ENCODE data around the gene C2orf81. TPM values are rescaled to one million over a fixed set of nuclear protein-coding genes. Genes with fewer than 3 reads are reported as not detected.

The C2orf81 gene
- polyA plus RNA-seq, 3 donors, result 4.6 to 9.6 (median 8.0) TPM

- no peak for DNase-seq (ENCODE audit: extremely low read depth in 1 of 11, low read depth in 9 of 11, low spot score in 4 of 11)
Observed at GRCh38 chr2:74414441-74414840, 7.0 kb downstream of the C2orf81 start.

DNA sequence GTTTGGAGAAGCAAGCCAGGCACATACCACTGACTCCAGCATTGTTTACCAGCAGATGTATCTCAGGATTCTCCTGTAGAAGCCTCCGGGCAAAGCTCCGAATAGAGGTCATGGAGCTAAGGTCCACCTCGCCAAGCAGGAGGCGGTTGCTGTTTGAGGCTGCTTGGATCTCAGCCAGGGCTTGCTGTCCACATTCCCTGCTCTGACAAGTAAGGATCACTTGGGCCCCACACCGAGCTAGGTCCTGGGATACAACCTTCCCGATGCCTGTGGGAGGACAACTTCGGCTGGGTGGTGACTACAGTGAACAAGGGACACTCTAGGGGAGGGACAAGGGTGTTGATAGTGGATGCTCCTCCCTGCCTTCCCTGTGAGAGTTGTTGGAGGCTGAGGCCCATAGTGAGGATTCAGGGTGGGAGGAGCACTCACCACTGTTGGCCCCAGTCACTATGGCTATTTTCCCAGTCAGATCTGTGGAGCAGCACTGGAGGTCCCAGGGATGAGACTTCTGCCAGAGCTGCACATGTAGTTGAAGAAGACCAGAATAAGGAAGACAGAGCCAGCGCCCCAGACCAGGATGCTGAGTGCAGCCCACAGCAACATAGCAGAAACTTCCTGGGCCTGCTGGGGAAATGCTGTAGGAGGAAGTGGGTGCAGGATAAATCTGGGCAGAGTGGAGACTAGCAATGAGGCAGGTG lies 8.3 kb downstream of the C2orf81 start:
- no peak for DNase-seq (ENCODE audit: extremely low read depth in 1 of 11, low read depth in 9 of 11, low spot score in 4 of 11)

DNA sequence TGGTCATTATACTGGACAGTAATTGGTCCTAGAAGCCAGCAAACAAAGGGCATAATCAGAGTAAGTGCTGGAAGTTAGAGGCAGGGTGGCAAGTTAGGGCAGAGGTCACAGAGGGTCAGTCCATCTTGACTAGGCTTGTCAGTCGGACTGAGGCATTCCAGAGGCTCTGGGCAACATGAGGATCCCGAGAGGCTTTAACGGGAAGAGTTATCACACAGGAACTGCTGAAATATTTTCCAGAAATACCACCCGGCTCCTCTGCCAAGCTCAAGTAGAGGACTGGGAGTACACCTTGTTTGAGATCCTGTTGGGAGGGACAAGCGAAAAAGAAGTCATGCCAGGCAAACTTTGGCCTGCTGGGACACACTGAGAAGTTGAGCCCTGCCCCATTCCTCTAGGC lies 13.7 kb downstream of the C2orf81 start:
- no peak for DNase-seq (ENCODE audit: extremely low read depth in 1 of 11, low read depth in 9 of 11, low spot score in 4 of 11)

DNA sequence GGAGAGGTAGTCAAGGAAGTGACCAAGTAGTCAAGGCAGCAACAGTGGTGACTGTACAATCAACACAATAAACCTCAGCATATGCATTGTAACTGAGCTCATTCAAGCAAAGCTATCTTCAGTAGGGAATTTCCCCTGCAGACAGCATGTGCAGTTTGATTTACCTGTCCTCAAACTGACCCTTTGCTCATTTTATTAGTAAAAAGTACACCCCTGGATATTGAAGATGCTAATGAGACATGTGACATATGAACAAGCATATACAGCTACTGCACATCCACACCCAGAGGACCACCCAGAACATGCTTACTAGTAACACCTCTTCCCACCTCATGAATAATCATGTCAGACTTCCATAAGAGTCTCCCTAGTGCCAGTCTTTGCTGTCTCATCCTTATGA lies 15.4 kb downstream of the C2orf81 start:
- no peak for DNase-seq (ENCODE audit: extremely low read depth in 1 of 11, low read depth in 9 of 11, low spot score in 4 of 11)

DNA sequence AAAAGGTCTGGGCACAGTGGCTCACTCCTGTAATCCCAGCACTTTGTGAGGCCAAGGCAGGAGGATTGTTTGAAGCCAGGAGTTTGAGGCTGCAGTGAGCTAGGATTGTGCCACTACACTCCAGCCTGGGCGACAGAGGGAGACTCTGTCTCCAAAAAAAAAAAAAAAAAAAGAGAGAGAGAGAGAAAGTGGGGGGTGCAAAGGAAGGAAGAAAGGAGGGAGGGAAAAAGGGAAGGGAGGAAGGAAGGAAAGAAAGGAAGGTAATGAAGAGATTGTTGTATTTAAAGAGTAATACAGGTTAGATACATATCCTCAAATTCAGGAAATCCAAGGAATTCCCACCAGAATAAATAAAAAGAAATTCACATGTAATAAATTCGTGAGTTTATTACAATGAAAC lies 19.5 kb downstream of the C2orf81 start:
- no peak for DNase-seq (ENCODE audit: extremely low read depth in 1 of 11, low read depth in 9 of 11, low spot score in 4 of 11)

DNA sequence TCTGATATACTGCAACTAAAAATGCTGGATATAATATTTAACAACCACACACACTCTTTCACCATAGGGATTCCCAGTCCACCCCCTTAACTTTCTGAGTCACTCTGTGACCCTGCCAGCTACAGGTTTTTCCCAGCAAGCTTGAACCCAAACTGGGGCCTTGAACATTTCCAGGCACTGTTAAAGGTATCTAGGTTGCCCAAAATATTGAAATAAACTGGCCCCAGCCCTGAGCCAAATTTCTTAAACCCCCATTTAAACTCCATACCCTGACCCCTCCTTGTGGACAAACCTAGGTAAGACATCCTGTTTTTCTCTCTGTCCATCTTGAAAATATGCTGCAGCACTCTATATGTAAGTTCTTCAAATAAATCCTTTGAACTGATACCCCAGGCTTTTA lies 21.6 kb downstream of the C2orf81 start:
- no peak for DNase-seq (ENCODE audit: extremely low read depth in 1 of 11, low read depth in 9 of 11, low spot score in 4 of 11)

GRCh38 chr2:74396149-74396548 lies 25.3 kb downstream of the C2orf81 start:
- DNase-seq (ENCODE audit: extremely low read depth in 1 of 11, low read depth in 9 of 11, low spot score in 4 of 11), result no peak

DNA sequence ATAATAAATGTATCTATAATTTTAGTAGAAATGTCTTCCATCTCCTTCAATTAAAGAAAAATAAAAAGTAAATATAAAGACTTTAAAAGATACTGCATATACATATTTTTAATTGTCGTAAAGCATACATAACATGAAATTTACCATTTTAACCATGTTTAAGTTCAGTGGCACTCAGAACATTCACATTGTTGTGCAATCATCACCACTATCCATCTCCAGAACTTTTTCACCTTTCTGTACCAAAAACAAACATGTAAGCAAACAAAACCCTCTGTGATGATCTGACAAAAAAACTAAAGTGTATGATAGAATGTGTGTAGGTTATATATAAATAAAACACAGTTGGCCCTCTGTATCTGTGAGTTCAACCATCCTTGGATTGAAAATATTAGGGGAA lies 27.9 kb downstream of the C2orf81 start:
- DNase-seq (ENCODE audit: extremely low read depth in 1 of 11, low read depth in 9 of 11, low spot score in 4 of 11), result no peak

DNA sequence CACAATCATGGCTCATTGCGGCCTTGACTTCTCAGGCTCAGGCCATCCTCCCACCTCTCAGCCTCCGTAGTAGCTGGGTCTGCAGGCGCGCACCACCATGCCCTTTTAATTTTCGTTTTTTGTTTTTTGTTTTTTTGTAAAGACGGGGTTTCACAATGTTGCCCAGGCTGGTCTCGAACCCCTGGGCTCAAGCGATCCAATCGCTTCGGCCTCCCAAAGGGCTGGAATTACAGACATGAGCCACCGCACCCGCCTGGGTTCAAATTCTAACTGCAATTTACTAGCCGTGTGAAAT lies 29.0 kb downstream of the C2orf81 start:
- DNase-seq (ENCODE audit: extremely low read depth in 1 of 11, low read depth in 9 of 11, low spot score in 4 of 11), result no peak

DNA sequence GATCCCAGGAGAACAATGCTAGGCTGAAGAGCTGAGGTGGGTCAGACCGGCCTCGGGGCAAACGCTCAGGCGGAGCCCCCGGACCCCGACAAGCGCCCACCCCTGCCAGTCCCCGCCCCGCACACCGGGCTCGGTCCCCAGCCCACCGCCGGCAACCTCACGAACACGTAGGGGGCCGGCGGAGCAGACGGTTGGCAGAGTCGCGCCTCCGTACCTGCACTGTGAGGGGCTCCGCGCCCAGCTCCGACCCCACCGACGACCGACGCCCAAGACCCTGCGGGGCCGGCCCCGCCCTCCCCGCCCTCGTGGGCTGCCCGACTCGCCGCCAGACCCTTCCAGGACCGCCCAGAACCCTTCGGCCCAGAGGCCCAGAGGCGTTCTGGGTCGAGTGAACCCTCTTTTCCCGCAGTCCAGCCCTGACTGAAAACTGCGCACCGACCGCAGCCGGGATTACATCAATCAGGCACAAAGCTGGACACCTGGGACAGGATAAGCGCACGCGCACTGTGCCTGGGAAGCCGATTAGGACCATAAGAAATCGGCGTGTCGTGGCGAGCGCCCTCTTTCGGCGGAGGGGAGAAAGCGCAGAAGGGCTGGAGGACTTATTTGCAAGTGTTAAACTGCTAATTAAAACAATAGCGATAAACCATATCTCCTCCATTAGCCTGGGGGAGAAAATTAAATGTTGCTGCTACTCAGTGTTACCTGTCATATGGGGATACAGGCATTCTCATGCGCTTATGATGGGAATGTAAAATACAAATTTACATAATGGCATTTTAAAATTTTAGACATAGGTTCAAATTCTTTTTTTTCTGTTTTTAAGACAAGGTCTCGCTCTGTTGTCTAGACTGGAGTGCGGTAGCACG lies 29.6 kb downstream of the C2orf81 start:
- DNase-seq (ENCODE audit: extremely low read depth in 1 of 11, low read depth in 9 of 11, low spot score in 4 of 11), result peak; percentile 79 to 96 (median 89)

DNA sequence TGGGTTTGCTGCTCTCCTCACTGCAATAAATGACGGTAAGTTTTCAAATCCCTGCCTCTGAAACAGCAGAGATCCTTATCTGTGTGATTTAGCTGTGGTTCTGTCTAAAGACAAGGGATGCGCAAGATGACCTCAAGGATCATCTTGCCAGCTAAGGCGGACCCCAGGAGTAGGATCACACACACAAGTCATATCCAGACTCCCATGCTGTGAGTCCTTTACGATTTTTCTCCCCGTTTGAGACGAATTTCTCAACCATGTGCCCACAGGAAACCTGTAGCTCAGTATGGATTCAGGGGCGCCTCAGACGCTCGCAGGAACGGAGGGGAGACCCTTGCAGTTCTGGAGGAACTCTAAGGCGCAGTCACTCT lies 30.2 kb downstream of the C2orf81 start:
- peak in 1 of 11 donors; percentile 37 for DNase-seq (ENCODE audit: extremely low read depth in 1 of 11, low read depth in 9 of 11, low spot score in 4 of 11)

GRCh38 chr2:74390606-74391005 lies 30.8 kb downstream of the C2orf81 start:
- DNase-seq (ENCODE audit: extremely low read depth in 1 of 11, low read depth in 9 of 11, low spot score in 4 of 11), result no peak

DNA sequence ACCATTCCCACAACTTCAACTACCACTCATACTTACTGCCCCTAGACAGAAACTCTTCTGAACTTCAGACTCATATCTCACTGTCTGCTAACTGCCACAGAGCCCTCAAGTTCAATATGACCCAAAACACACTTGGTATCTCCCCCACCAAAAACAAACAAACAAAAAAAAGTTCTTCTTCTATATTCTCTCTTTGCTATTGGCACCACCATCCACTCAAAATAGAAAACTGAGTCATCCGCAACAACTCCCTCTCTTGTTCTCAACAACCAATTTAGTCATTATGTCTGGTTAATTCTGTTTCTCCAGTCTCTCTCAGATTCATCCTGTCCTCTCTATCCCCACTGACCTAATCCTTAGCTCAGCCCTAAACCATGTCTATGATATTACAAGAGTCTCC lies 34.1 kb downstream of the C2orf81 start:
- DNase-seq (ENCODE audit: extremely low read depth in 1 of 11, low read depth in 9 of 11, low spot score in 4 of 11), result no peak

DNA sequence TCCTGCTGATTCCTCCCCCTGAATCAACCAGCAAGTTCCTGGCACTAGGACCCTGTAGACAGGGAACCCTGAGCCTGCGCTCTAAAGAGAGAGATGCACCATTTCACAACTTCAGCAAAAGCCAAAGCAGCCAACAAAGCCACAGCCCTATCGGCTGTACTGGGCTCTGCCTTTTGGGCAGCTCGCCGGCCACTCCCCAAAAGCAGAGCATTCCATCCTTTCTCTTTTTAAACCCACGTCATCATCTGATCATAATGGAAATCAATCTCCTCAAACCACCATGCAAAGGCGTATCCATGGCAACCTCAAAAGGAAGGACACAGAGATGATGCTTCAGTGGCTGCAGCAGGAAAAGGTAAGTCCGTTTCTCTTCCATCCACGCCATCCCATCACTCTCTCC lies 36.0 kb downstream of the C2orf81 start:
- DNase-seq (ENCODE audit: extremely low read depth in 1 of 11, low read depth in 9 of 11, low spot score in 4 of 11), result no peak

GRCh38 chr2:74384051-74384450 lies 37.4 kb downstream of the C2orf81 start:
- DNase-seq (ENCODE audit: extremely low read depth in 1 of 11, low read depth in 9 of 11, low spot score in 4 of 11), result no peak

GRCh38 chr2:74383254-74383653 lies 38.2 kb downstream of the C2orf81 start:
- DNase-seq (ENCODE audit: extremely low read depth in 1 of 11, low read depth in 9 of 11, low spot score in 4 of 11), result no peak

GRCh38 chr2:74381751-74382150 lies 39.7 kb downstream of the C2orf81 start:
- DNase-seq (ENCODE audit: extremely low read depth in 1 of 11, low read depth in 9 of 11, low spot score in 4 of 11), result no peak

GRCh38 chr2:74379851-74380789 lies 41.3 kb downstream of the C2orf81 start, which contains the start of gene DCTN1:
Gene DCTN1 (minus strand): TSS chr2:74380311. CDS start chr2:74380037, 274 bp downstream.
- peak in 8 of 11 donors; percentile 39 to 70 (median 54) for DNase-seq (ENCODE audit: extremely low read depth in 1 of 11, low read depth in 9 of 11, low spot score in 4 of 11)

DNA sequence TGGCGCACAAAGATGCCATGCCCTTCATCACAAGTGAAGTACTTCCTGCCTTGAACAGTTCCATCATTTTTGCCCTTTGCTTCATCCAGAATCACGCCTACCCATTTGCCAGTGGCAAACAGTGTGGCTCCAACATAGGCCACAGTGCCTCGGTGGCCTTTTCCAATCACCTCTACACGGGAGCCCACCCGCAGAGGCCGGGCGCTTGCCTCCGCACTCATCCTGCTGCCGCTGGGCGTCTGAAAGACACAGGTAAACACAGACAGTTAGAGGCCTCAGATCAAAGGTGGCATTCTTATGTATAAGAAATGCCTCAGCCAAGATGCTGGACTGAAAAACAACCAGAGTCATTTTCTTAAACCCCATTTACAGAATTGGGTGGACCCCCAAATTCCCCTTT lies 43.4 kb downstream of the C2orf81 start:
- no peak for DNase-seq (ENCODE audit: extremely low read depth in 1 of 11, low read depth in 9 of 11, low spot score in 4 of 11)

DNA sequence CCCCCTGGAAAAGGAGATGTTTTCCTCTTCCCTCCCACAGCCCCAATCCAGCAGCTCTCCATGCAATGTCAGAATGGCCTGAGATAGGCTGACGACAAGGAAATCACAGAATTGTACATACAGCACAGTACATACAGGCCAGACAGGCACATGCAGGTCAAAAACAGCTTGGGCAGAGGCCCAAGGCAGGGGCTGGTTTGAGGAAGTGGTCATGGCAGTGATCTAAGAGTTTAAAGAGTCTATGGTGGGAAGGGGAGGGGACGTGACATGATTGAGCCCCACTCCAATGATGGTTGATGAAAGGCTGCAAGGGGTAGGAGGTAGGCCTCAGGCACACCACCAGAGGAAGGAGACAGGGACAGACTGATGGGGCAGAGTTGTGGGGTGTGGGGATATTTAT lies 45.6 kb downstream of the C2orf81 start:
- DNase-seq (ENCODE audit: extremely low read depth in 1 of 11, low read depth in 9 of 11, low spot score in 4 of 11), result no peak
